Keratinocyte (primary cell): Measurements from ENCODE around the gene DNAH8. TPM values are rescaled to one million over a fixed set of nuclear protein-coding genes. Genes with fewer than 3 reads are reported as not detected.
A peak's percentile ranks its signal among the peaks of the same experiment; 100 is the strongest.

Experiments
- DNase-seq: peaks from one replicate; pipeline ENCODE4 v3.0.0-alpha.2; 2011; ENCODE audit warnings: low read depth, missing footprints, low spot score
- FAIRE-seq: peaks from 2 replicates; lab custom pipeline; 2011; peaks lifted over from hg19 to GRCh38; lab: Jason Lieb, UNC
- H2AFZ ChIP-seq: 2 replicates; pipeline ENCODE4 v1.6.0; 2012; ENCODE audit warnings: low read length, control low read depth, inconsistent platforms; ENCODE audit not compliant: control insufficient read depth
- H3K27ac ChIP-seq: 2 replicates; pipeline ENCODE4 v1.5.1; 2011; ENCODE audit warnings: low read length; ENCODE audit not compliant: control insufficient read depth, insufficient read depth
- H3K27me3 ChIP-seq: 3 replicates; pipeline ENCODE4 v1.6.0; 2011; ENCODE audit warnings: low read length; ENCODE audit not compliant: control insufficient read depth, insufficient read depth; ENCODE audit errors: extremely low read depth
- H3K36me3 ChIP-seq, 2 experiments: 2 replicates in 1 of 2; 3 replicates in 1 of 2; pipeline ENCODE4 v1.5.1; 2011; ENCODE audit warnings: low read length in 2 of 2, mild to moderate bottlenecking in 1 of 2; ENCODE audit not compliant: control insufficient read depth in 2 of 2, insufficient read depth in 2 of 2; ENCODE audit errors: extremely low read depth in 1 of 2
- H3K4me1 ChIP-seq: 3 replicates; pipeline ENCODE4 v1.5.1; 2011; ENCODE audit warnings: low read length; ENCODE audit not compliant: control insufficient read depth, insufficient read depth; ENCODE audit errors: extremely low read depth
- H3K4me2 ChIP-seq: 3 replicates; pipeline ENCODE4 v1.6.0; 2011; ENCODE audit warnings: low read depth, low read length; ENCODE audit not compliant: control insufficient read depth, insufficient read depth; ENCODE audit errors: extremely low read depth
- H3K4me3 ChIP-seq, 3 experiments: fragments of 200-600 bp in 1 of 3; sonication (generic) in 1 of 3; 2 replicates in 2 of 3; 3 replicates in 1 of 3; pipeline ENCODE4 v1.5.1; 2011 to 2016; ENCODE audit warnings: low read length in 3 of 3, mild to moderate bottlenecking in 3 of 3, control low read depth in 2 of 3, inconsistent platforms in 1 of 3, low read depth in 1 of 3, mixed read lengths in 1 of 3, mixed run types in 1 of 3, moderate library complexity in 1 of 3; ENCODE audit not compliant: control insufficient read depth in 2 of 3, insufficient read depth in 2 of 3; ENCODE audit errors: extremely low read depth in 1 of 3
- H3K79me2 ChIP-seq: 2 replicates; pipeline ENCODE4 v1.6.0; 2012; ENCODE audit warnings: low read length; ENCODE audit not compliant: control insufficient read depth, insufficient read depth
- H3K9ac ChIP-seq: 3 replicates; pipeline ENCODE4 v1.6.0; 2011; ENCODE audit warnings: low read length; ENCODE audit not compliant: control insufficient read depth, insufficient read depth; ENCODE audit errors: extremely low read depth
- H3K9me1 ChIP-seq: 3 replicates; pipeline ENCODE4 v1.6.0; 2011; ENCODE audit warnings: low read length; ENCODE audit not compliant: control insufficient read depth, insufficient read depth; ENCODE audit errors: extremely low read depth
- H3K9me3 ChIP-seq: 2 replicates; pipeline ENCODE4 v1.5.1; 2012; ENCODE audit warnings: low read depth, low read length; ENCODE audit not compliant: control insufficient read depth
- H4K20me1 ChIP-seq: 3 replicates; pipeline ENCODE4 v1.6.0; 2011; ENCODE audit warnings: low read length; ENCODE audit not compliant: control insufficient read depth, insufficient read depth; ENCODE audit errors: extremely low read depth
- CTCF ChIP-seq, 3 experiments: IDR thresholded peaks in 1 of 3; conservative IDR thresholded peaks in 1 of 3; optimal IDR thresholded peaks in 1 of 3; 2 replicates in 2 of 3; 3 replicates in 1 of 3; pipeline versions ENCODE3 to v1.5.1; 2011; ENCODE audit warnings: low read length in 3 of 3, mild to moderate bottlenecking in 3 of 3, moderate library complexity in 2 of 3, control low read depth in 1 of 3, inconsistent platforms in 1 of 3; ENCODE audit not compliant: insufficient read depth in 2 of 3; ENCODE audit errors: extremely low read depth in 1 of 3
- EZH2 ChIP-seq: IDR thresholded peaks from one replicate; pipeline ENCODE4 v1.6.1; 2012; ENCODE audit warnings: inconsistent platforms, mild to moderate bottlenecking, low read length, moderate library complexity
- dilution Hi-C: fragments of 300-500 bp; cut with MboI; formaldehyde crosslinking; loops from one replicate; pipeline ENCODE4 v1.7.0; 2020; ENCODE audit warnings: low sequenced_read_pairs; ENCODE audit not compliant: extremely low pct_ligation_motif_present
- polyA plus RNA-seq, 5 experiments: library from polyadenylated mRNA; depleted of rRNA in 3 of 5; stranded (reverse) in 3 of 5; stranded (forward) in 1 of 5; unstranded in 1 of 5; fragments of >200 nt; gene quantifications; 1 replicate in 1 of 5; 2 replicates in 3 of 5; 3 replicates in 1 of 5; pipeline versions ENCODE4 v1.2.1 to v1.2.3, GENCODE V29; 2011 to 2012; ENCODE audit warnings: missing spikeins in 2 of 5, low read depth in 1 of 5, low replicate concordance in 1 of 5

The DNAH8 gene
- polyA plus RNA-seq, 1 donor (not counting 4 experiments of a cell fraction or from before 2014, with no cell fraction given): 0.01 TPM

GRCh38 chr6:38755874-38756273 lies 40.8 kb downstream of the DNAH8 start:
- no peaks in the 10 kb centered on the region for H3K9me3 ChIP-seq

GRCh38 chr6:38760097-38760496 lies 45.0 kb downstream of the DNAH8 start:
- Histone ChIP-seq H3K27me3 (no peaks in the 10 kb centered on the region), H3K9me1 (no peaks in the 10 kb centered on the region), H3K9me3 (no peaks in the 10 kb centered on the region), H2AFZ (no peak overlapping the region), H3K4me3 (no peak overlapping the region), H3K4me1 (peaks cover 9% of the 10 kb centered on the region), H3K79me2 (no peaks in the 10 kb centered on the region), H3K4me2 (no peak overlapping the region), H3K9ac (no peak overlapping the region), H3K36me3 (no peaks in the 10 kb centered on the region), H4K20me1 (no peaks in the 10 kb centered on the region), H3K27ac (no peak overlapping the region)
- FAIRE-seq: no peak
- dilution Hi-C loops: no loop called here
- DNase-seq: no peak
- TF ChIP-seq CTCF (optimal IDR thresholded peaks at IDR 0.05 in 1 of 3, IDR thresholded peaks at IDR 0.05 in 1 of 3, conservative IDR thresholded peaks at IDR 0.05 in 1 of 3; ENCODE audit: extremely low read depth in 1 of 3, insufficient read depth in 2 of 3, low read length in 3 of 3) (no peak), EZH2 (no peak)

More at GRCh38 chr6:38755874-38756273, 40.8 kb downstream of the DNAH8 start:
- peaks cover 16% of the 10 kb centered on the region for H3K4me1 ChIP-seq
- H3K4me3 ChIP-seq: peak overlapping the region in 1 of 3 experiments; percentile 14
- peak overlapping the region; percentile 60 for H3K4me2 ChIP-seq
- no peaks in the 10 kb centered on the region for H3K79me2 ChIP-seq
- H3K27me3 ChIP-seq: no peaks in the 10 kb centered on the region
- H2AFZ ChIP-seq: peak overlapping the region; percentile 21
- no peaks in the 10 kb centered on the region for H4K20me1 ChIP-seq
- no peaks in the 10 kb centered on the region for H3K9me1 ChIP-seq
- H3K9ac ChIP-seq: peak overlapping the region; percentile 53
- DNase-seq (peak; percentile 32), FAIRE-seq (peak; percentile 74)
- peak overlapping the region; percentile 92 for H3K27ac ChIP-seq
- dilution Hi-C loops: no loop called here
- no peaks in the 10 kb centered on the region for H3K36me3 ChIP-seq
- TF ChIP-seq EZH2 (no peak), CTCF (optimal IDR thresholded peaks at IDR 0.05 in 1 of 3, IDR thresholded peaks at IDR 0.05 in 1 of 3, conservative IDR thresholded peaks at IDR 0.05 in 1 of 3; ENCODE audit: extremely low read depth in 1 of 3, insufficient read depth in 2 of 3, low read length in 3 of 3) (no peak)
